HG02759 (cell line): ENCODE data around the gene MYT1.
"Not testable (repeated sequence)": the region's sequence is repeated elsewhere in the genome, so short reads cannot be mapped to it uniquely, and the experiment has no call there.

ENCODE experiments used
- ATAC-seq: cut with Tn5 transposase; IDR thresholded peaks from one replicate; pipeline ENCODE4 v1.9.1; 2021; ENCODE audit warnings: mild to moderate bottlenecking, moderate library complexity; ENCODE audit not compliant: unreplicated experiment

Gene MYT1

DNA sequence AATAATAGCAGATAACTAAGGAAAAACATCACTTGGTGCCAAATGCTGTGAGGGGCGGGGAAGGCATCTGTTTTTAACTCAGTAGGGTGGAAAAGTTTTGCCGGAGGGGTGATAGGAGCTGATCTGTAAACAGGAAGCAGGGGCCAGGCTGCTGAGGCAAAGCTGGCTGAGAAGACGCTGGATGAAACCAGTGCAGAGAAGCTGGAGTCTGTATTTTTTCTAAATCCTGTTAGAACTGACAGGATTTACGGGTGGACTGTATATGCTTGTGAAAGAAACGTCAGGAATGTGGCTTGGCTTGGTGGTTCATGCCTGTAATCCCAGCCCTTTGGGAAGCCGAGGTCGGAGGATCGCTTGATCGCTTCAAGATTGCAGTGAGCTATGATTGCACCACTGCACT lies 96.9 kb downstream of the MYT1 start:
- ATAC-seq: no peak

- ATAC-seq: no peak
Measured at GRCh38 chr20:64264091-64264490, 99.8 kb downstream of the MYT1 start.

DNA sequence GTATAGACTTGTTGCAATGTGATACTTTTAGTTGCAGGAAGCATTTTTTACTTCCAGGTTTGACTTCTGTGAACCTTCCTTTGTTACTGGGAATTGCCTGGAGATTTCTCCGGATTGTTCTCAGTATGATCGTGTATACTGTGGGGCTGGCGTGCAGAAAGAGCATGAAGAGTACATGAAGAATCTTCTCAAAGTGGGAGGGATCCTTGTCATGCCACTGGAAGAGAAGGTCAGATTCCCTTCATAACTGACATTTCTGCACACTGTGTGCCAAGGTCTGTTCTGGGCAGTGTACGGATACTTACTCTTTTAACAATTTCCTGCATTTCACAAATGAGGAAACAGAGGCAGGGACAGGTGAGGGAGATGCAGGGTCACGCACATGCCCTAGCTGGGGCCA lies 100.9 kb downstream of the MYT1 start:
- no peak for ATAC-seq

- no peak for ATAC-seq
Measured at GRCh38 chr20:64266988-64267387, 102.7 kb downstream of the MYT1 start.

- no peak for ATAC-seq
Measured at GRCh38 chr20:64268174-64268573, 103.9 kb downstream of the MYT1 start.

- no peak for ATAC-seq
Measured at GRCh38 chr20:64269604-64270411, 105.6 kb downstream of the MYT1 start.

GRCh38 chr20:64271636-64272035 lies 107.4 kb downstream of the MYT1 start:
- ATAC-seq: no peak

- ATAC-seq: no peak
Measured at GRCh38 chr20:64273109-64273508, 108.9 kb downstream of the MYT1 start.

- no peak for ATAC-seq
Measured at GRCh38 chr20:64276817-64277216, 112.6 kb downstream of the MYT1 start.

DNA sequence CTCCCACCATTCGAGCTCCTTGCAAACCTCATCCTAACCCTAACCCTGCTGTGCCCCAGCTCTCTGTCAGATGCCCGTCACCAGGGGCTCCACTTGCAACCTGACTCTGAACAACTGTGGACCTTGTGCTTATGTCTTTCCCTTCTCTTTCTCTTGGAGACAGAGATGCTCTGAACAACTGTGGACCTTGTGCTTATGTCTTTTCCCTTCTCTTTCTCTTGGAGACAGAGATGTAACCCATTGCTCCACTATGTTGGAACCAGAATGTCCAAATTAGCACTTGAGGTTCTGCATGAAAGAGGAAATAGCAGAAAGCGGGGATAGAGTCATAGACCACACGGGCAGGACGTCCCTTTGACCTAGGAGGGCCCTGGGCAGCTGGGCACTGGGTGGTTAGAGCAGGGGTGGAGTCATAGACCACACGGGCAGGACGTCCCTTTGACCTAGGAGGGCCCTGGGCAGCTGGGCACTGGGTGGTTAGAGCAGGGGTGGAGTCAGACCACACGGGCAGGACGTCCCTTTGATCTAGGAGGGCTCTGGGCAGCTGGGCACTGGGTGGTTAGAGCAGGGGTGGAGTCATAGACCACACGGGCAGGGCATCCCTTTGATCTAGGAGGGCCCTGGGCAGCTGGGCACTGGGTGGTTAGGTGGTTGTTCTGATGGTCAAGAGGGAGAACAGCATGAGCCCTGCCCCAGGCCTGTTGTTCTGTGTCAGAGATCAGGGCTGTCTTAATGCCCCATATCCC lies 113.5 kb downstream of the MYT1 start:
- no peak for ATAC-seq

- no peak for ATAC-seq
Measured at GRCh38 chr20:64278317-64278681, 114.0 kb downstream of the MYT1 start.

DNA sequence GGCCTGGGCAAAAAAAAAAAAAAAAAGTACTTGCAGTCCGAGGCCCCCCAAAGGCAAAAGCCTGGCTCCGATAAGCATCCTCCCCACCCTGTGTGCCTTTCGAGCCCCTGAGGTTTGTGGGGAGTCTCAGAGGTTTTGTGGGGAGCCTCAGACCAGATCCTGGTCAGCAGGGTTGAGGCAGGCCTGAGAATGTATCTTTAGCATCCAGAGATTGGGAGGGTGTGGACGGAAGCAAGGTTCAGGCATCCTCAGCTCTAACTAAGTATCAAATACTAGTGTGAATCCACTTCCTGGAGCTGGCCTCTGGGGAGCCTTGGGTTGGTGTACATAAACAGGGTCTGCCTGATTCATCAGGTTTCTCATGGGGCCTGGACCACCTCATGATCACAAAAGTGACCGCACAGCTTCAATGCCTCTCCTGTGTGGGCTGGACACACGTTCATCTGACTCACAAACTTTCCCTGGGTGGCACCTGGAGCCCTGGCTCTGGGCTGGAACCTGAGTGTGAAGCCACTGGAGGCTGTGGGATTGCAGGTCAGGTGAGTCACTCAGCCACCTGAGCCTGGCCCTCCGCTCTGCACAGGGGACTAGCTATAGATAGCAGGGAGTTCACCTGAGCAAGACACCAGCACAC lies 115.7 kb downstream of the MYT1 start:
- ATAC-seq: no peak

DNA sequence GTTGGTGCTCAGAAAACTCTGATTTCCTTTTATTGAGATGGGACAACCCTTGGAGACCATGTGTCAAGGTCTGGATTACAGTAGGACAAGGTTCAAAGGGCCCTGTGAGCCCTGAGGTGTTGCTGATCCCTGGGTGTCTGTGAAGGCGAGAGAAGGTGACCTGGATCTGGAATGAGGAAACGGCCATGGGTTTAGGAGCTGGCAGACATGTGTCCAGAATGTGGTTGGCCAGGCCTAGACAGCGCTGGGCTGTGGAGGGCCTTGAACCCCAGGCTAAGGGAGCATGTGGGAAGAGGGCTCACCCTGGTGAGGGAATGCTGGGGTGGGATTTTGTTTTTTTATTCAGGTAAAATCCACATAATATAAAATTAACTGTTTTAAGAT lies 116.2 kb downstream of the MYT1 start:
- ATAC-seq: no peak

GRCh38 chr20:64283646-64284045 lies 119.4 kb downstream of the MYT1 start:
- no peak for ATAC-seq

- ATAC-seq: peak; percentile 92
Measured at GRCh38 chr20:64285579-64286446, 121.6 kb downstream of the MYT1 start.

GRCh38 chr20:64286447-64287263 lies 122.4 kb downstream of the MYT1 start:
- not testable (repeated sequence) for ATAC-seq

DNA sequence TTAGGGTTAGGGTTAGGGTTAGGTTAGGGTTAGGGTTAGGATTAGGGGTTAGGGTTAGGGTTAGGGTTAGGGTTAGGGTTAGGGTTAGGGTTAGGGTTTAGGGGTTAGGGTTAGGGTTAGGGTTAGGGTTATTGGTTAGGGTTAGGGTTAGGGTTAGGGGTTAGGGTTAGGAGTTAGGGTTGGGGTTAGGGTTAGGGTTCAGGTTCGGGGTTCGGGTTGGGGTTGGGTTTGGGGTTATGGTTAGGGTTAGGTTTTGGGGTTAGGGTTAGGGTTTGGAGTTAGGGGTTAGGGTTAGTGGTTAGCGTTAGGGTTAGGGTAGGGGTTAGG lies 123.0 kb downstream of the MYT1 start:
- ATAC-seq: not testable (repeated sequence)
